ENCODE data around the gene PTPN2.
"Not testable (repeated sequence)": the region's sequence is repeated elsewhere in the genome, so short reads cannot be mapped to it uniquely, and the experiment has no call there.

Gene PTPN2

DNA sequence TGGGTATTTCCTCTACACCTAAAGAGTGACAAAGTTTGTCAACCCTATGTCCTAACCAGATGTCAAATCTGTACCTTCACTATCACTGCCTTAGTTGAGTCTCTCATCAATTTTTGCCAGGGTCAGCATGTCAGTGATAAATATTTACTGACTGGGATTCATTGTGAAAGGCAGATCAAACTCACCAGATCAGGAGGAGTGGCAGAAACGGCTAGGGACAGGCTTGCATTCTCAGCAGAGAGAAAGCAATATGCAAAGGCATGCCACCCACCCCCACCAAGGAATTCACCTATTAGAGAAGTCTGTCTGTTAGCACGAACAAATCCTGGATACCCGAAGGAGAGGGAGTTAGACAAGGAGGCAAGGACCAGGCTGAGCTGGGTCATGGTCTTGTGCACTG, 62.6 kb downstream of the PTPN2 start:
- no peak for DNase-seq

DNA sequence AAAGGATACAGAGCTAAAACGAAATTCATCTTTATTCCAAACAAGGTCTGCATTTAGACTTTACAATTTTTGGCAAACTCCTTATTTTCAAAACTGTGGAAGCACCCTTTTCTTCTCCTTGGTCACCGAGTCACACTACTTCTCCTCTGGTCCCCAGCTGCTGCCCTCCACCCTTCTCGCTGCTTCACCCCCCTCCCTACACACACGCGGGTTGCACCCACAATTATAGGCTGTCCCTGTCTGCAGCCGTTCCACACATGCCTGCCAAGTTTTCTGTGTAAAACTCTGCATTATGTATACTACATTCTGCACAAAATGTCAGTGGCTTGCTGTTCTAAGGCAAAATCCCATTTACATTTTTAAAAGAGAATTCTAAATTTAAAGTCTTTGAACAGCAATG, 63.5 kb downstream of the PTPN2 start:
- no peak for DNase-seq

DNA sequence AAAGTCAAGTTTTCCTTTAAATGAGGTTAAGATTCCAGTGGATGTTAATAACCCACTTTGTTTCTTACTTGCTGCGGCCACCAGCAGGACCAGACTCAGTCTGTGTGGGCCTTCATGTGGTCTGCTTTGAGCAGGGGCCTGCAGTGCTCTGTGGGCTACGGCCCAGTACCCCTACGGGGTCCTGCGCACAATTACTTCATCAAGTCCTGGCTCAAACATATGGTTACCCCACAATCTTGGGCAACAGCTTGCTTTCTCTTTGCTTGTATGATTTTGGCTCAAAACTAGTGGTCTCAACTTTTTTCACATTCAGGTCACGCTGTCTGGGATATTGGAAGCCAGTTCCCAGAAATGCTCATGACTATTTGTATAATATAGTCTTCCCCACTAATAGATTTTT, 64.2 kb downstream of the PTPN2 start:
- no peak for DNase-seq

GRCh38 chr18:12819322-12819721, 64.7 kb downstream of the PTPN2 start:
- DNase-seq = no peak

DNA sequence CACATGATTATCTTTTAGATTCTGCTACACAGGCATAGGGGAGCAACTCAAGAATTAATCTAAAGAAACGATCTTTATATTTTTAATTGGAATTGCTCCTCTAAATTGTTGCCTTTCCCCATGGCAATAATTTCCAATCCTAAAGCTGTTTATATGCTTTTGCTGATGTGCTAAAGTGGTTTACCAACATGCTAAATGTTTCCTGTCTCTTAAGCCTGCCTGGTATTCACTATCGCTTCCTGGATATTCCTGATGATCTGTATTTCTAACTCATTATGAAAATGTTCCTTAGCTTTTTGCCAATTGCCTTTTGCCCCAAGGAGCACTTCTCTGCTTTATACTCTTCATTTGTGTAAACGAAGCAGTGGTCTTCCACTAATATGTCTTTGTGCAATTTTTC, 65.8 kb downstream of the PTPN2 start:
- no peak for DNase-seq

GRCh38 chr18:12816451-12816850, 67.6 kb downstream of the PTPN2 start:
- DNase-seq = no peak

GRCh38 chr18:12811191-12811950, 72.7 kb downstream of the PTPN2 start:
- no peak for DNase-seq

GRCh38 chr18:12803069-12803936, 80.7 kb downstream of the PTPN2 start:
- DNase-seq = no peak

DNA sequence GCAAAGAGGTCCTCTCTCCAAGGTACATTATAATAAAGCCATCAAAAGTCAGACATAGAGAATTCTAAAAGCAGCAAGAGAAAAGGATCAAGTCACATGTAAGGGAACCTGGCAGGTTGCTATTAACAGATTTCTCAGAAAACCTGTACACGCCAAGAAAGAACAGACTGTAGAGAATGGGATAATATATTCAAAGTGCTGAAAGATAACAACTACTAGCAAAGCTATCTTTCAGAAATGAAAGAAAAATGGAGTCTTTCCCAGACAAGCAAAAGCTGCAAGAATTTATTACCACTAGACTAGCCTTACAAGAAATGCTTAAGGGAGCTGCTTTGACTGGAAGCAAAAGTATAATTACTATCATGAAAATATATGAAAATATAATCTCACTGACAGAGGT, 81.5 kb downstream of the PTPN2 start:
- DNase-seq = no peak

- no peak for DNase-seq
Observed at GRCh38 chr18:12796448-12796847, 87.6 kb downstream of the PTPN2 start.

DNA sequence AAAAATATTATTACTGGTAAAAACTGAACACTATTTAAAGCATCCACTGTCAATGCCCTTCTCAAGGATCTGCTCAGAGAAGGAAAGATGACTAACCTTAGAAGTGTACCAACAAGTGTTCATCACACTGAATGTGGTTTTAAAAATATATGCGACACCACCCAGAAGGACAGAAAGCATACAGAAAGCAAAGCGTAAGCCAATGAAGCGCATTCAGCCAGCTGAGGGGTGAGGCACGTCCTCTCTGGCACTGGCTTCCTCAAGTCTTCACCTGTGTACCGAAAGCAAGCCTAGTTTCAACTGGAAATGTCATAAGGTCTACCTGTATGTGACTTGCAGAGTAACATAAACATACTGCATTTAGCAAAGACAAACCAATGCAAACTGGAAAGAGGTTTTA, 92.4 kb downstream of the PTPN2 start:
- DNase-seq = no peak

- no peak for DNase-seq
Observed at GRCh38 chr18:12786669-12787068, 97.4 kb downstream of the PTPN2 start.

DNA sequence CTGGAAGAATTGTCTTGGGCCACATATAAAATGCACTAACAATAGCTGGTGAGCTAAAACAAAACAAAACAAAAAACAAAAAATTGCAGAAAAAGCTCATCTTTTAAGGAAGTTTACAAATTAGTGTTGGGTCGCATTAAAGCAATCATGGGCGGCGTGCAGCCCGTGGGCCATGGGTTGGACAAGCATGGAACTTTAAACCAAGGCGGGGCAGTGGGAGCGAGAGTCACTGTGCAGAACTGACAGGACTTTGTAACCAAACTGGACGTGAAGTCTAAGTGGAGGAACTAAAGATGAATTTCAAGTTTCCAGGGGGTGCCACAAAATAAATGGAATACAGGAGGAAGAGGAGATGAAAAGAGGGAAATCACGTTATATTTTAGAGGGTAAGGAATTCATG, 100.5 kb downstream of the PTPN2 start:
- DNase-seq = no peak

DNA sequence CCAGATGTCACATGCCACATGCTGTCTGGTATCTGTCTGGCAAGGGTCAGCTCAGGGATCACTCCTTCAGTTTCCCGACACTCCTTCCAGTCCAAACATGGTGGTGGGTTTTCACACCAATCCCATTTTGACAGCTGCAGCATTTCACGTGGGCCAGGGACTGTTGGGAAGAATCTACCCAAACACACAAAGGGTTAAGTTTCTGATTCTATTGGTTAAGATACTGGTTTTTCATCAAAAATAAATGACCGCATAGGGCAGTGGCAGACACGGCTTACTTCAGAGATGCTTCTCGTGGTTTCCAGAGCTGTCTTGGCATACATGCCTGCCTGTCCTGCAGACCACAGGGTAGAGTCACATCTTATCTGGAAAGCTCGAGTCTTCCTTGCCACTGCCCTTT, 101.5 kb downstream of the PTPN2 start:
- DNase-seq = no peak

DNA sequence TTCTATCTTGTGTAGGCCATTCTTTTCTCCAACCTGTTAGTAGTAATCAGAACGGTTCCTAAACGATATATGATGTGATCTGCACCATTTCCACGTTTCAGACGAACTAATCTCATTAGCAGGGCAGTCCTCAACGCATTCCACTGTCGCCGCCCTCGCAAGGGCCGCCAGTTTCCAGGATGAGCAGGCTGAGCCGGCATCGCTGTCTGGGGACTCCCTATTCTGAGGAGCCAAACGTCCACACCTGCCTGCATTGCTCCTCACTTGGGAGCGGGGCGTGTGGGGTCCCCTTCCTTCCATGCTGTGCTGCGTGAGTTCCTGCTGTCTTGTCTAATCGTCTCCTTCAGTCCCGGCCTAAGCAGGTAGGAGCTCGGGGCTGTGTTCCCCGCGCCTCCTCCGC, 104.6 kb downstream of the PTPN2 start:
- DNase-seq = no peak

DNA sequence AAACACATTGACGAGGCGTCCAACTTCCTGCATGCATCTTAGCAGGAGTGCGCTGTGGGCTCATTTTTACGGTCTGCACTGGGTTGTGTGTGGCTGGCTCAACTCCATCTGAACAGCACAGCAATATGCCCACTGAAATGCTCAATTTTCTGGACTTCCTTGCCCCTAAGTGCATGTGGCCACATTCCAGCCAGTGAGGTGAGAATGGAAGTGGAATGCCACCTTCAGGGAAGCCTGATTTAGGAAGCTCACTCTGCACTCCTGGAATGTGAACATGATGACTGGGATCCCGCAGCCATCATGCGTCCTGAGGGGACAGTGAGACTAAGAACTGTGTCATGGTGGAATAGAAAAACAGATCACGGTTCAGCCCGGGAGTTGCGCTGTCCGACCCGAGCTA, 105.0 kb downstream of the PTPN2 start:
- DNase-seq = no peak

GRCh38 chr18:12777500-12777944, 106.5 kb downstream of the PTPN2 start:
- DNase-seq = no peak

- DNase-seq = no peak
Observed at GRCh38 chr18:12776821-12777471, 107.1 kb downstream of the PTPN2 start.

- not testable (repeated sequence) for DNase-seq
Observed at GRCh38 chr18:12776415-12776814, 107.6 kb downstream of the PTPN2 start.

- no peak for DNase-seq
Observed at GRCh38 chr18:12774982-12775381, 109.1 kb downstream of the PTPN2 start.

DNA sequence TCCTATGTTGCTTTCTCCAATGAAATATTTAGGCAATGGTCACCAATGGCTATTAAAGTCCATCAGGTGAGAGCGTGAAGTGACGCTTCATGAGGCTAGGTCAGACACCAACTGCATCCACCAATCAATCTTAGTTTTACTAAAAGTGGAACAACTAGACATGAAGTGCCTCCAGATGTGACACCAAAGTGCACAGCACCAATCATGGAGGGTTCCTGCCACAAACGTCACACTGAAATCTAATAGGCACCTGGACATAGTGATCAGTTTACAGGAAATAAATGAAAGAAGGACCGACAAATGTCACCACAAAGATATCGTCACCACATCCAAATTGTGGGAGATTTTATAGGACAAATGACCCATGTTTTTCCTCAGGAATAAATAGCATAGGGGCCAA, 110.7 kb downstream of the PTPN2 start:
- no peak for DNase-seq

- no peak for DNase-seq
Observed at GRCh38 chr18:12772111-12772510, 111.9 kb downstream of the PTPN2 start.

GRCh38 chr18:12770469-12771219, 113.4 kb downstream of the PTPN2 start:
- no peak for DNase-seq

All from NCI-H1105 (cell line).